HepG2 (cell line): Measurements from ENCODE around the gene ZDHHC24.

Source experiments
- HNRNPUL1 ChIP-seq: fragments of 200-400 bp; formaldehyde crosslinking; IDR thresholded peaks from 2 replicates; pipeline ENCODE4 v1.6.1; 2017; ENCODE audit warnings: low read depth, mild to moderate bottlenecking, low read length, moderate library complexity
- SIN3A ChIP-seq: IDR thresholded peaks from 2 replicates; pipeline ENCODE4 v1.6.1; 2011; ENCODE audit warnings: low read depth, mild to moderate bottlenecking, control low read depth, low read length, borderline replicate concordance
- TCF7 ChIP-seq: sonication (generic); IDR thresholded peaks from 2 replicates; pipeline ENCODE4 v1.6.1; 2016; ENCODE audit warnings: antibody characterized with exemption, low read depth
- YY1 ChIP-seq: IDR thresholded peaks from 2 replicates; pipeline ENCODE4 v1.6.1; 2011; ENCODE audit warnings: low read length, low read depth, moderate library complexity, mild to moderate bottlenecking; ENCODE audit not compliant: insufficient read depth, insufficient replicate concordance
- TF ChIP-seq, protein P1 (sequence below), 2 experiments: fragments of 450-650 bp in 1 of 2; sonication (generic) in 1 of 2; formaldehyde crosslinking in 1 of 2; IDR thresholded peaks; 2 replicates each; pipeline versions ENCODE4 v1.6.1 to v1.8.0; 2016 to 2022; ENCODE audit warnings: antibody characterized with exemption in 1 of 2, mild to moderate bottlenecking in 1 of 2, missing genetic modification reagents in 1 of 2

DNA sequence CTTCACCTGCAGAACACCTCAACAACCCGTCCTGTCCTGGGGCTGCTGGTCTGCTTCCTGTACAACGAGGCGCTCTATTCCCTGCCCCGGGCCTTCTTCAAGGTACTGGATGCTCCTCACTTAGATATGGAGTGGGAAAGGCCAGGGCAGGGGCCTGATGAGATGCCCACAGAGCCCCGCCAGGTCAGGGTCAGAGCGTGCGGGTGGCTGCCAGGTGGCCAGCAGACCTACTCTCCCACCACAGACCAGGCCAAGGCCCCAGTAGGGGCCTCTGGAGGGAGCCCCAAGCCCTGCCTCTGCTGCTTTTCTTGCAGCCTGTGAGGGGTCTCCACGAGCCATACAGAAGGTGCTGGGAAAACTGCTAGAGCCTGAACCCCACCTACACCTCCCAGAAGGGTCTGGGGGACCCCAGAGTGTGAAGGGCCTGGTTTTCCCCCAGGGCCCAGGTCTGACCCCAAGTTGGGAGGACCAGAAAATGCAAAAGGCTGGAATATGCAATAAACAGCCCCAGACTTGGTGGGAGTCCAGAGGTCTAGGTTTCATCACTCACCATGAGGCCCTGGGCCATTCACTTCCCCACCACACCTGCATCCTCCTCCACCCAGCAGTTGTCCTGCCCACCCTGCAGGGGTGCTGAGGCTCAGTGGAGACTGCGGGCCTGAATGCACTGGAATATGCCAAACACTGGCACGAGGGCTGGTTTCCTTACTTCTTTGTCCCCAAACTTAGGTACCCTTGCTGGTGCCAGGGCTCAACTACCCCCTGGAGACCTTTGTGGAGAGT, 14.7 kb downstream of the ZDHHC24 start:
- TF ChIP-seq TCF7, result no peak
- no peak for TF ChIP-seq HNRNPUL1
- no peak for TF ChIP-seq SIN3A
- TF ChIP-seq, protein P1, sequence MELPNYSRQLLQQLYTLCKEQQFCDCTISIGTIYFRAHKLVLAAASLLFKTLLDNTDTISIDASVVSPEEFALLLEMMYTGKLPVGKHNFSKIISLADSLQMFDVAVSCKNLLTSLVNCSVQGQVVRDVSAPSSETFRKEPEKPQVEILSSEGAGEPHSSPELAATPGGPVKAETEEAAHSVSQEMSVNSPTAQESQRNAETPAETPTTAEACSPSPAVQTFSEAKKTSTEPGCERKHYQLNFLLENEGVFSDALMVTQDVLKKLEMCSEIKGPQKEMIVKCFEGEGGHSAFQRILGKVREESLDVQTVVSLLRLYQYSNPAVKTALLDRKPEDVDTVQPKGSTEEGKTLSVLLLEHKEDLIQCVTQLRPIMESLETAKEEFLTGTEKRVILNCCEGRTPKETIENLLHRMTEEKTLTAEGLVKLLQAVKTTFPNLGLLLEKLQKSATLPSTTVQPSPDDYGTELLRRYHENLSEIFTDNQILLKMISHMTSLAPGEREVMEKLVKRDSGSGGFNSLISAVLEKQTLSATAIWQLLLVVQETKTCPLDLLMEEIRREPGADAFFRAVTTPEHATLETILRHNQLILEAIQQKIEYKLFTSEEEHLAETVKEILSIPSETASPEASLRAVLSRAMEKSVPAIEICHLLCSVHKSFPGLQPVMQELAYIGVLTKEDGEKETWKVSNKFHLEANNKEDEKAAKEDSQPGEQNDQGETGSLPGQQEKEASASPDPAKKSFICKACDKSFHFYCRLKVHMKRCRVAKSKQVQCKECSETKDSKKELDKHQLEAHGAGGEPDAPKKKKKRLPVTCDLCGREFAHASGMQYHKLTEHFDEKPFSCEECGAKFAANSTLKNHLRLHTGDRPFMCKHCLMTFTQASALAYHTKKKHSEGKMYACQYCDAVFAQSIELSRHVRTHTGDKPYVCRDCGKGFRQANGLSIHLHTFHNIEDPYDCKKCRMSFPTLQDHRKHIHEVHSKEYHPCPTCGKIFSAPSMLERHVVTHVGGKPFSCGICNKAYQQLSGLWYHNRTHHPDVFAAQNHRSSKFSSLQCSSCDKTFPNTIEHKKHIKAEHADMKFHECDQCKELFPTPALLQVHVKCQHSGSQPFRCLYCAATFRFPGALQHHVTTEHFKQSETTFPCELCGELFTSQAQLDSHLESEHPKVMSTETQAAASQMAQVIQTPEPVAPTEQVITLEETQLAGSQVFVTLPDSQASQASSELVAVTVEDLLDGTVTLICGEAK (IDR thresholded peaks at IDR 0.05), result no peak
- TF ChIP-seq, protein P1 (CRISPR knock-in tag; IDR thresholded peaks at IDR 0.05), result no peak
- no peak for TF ChIP-seq YY1
